Tibial artery (tissue), 4 donors: ENCODE data around the gene SPSB2.
A peak's percentile ranks its signal among the peaks of the same experiment; 100 is the strongest.

Experiments used
- DNase-seq, 2 donors: peaks; one replicate each; pipeline ENCODE4 v3.0.0-alpha.2; 2019
- H3K27ac ChIP-seq, 2 donors: fragments of 200-600 bp; sonication (generic) in 1 of 2; 1 replicate in 1 of 2; 2 replicates in 1 of 2; pipeline ENCODE4 v1.5.1; 2018 to 2019; ENCODE audit warnings: mild to moderate bottlenecking in 1 of 2
- H3K27me3 ChIP-seq, 2 donors: fragments of 200-600 bp; sonication (generic) in 1 of 2; one replicate each; pipeline versions ENCODE4 v1.5.1 to v1.6.0; 2016 to 2019
- H3K36me3 ChIP-seq, 3 donors: fragments of 200-600 bp; sonication (generic) in 2 of 3; one replicate each; pipeline ENCODE4 v1.5.1; 2016 to 2019; ENCODE audit warnings: mild to moderate bottlenecking in 2 of 3
- H3K4me1 ChIP-seq, 4 donors: fragments of 200-600 bp; sonication (generic) in 2 of 4; 1 replicate in 3 of 4; 2 replicates in 1 of 4; pipeline ENCODE4 v1.5.1; 2016 to 2019
- H3K4me3 ChIP-seq, 2 donors: fragments of 200-600 bp; sonication (generic) in 1 of 2; 1 replicate in 1 of 2; 2 replicates in 1 of 2; pipeline ENCODE4 v1.5.1; 2018 to 2019; ENCODE audit warnings: mild to moderate bottlenecking in 2 of 2
- H3K9me3 ChIP-seq, 3 donors: fragments of 200-600 bp; sonication (generic) in 1 of 3; one replicate each; pipeline ENCODE4 v1.5.1; 2016 to 2019
- CTCF ChIP-seq, 2 experiments: fragments of 200-600 bp in 1 of 2; fragments of 450-650 bp in 1 of 2; IDR thresholded peaks; one replicate each; pipeline ENCODE4 v1.5.1; 2017 to 2019; ENCODE audit warnings: antibody characterized with exemption in 2 of 2, mild to moderate bottlenecking in 1 of 2, moderate library complexity in 1 of 2
- intact Hi-C: fragments of 100-400 bp; cut with DNase I; formaldehyde crosslinking; loops from one replicate; pipeline ENCODE4 v1.15.0; 2023; ENCODE audit warnings: low total_unique reads

Gene SPSB2

GRCh38 chr12:6916426-6917200, 43.5 kb upstream of the SPSB2 start:
- no peak for TF ChIP-seq CTCF (IDR thresholded peaks at IDR 0.05)
- peaks cover 0 to 19% (median 16%) of the 10 kb centered on the region in 4 donors for H3K4me1 ChIP-seq
- no peak overlapping the region for H3K4me3 ChIP-seq
- peak overlapping the region; percentile 22 to 96 for H3K27ac ChIP-seq
- DNase-seq, result peak in 1 of 2 donors; percentile 67
- H3K9me3 ChIP-seq, result no peaks in the 10 kb centered on the region
- H3K27me3 ChIP-seq, result no peaks in the 10 kb centered on the region
- intact Hi-C loops, result no loop called here
- H3K36me3 ChIP-seq, result peaks cover 0 to 51% (median 21%) of the 10 kb centered on the region in 3 donors

GRCh38 chr12:6915789-6916285, 42.7 kb upstream of the SPSB2 start:
- Histone ChIP-seq H3K4me3 (peak overlapping the region; percentile 68 to 72), H3K4me1 (peaks cover 0 to 19% (median 16%) of the 10 kb centered on the region in 4 donors)
- intact Hi-C loops, result no loop called here

GRCh38 chr12:6914947-6915788, 42.1 kb upstream of the SPSB2 start:
- TF ChIP-seq CTCF (IDR thresholded peaks at IDR 0.05), result no peak
- H3K4me1 ChIP-seq, result peaks cover 0 to 19% (median 16%) of the 10 kb centered on the region in 4 donors
- H3K27ac ChIP-seq, result peak overlapping the region; percentile 96 to 97
- no peaks in the 10 kb centered on the region for H3K9me3 ChIP-seq
- intact Hi-C loops, result no loop called here
- H3K27me3 ChIP-seq, result no peaks in the 10 kb centered on the region
- H3K36me3 ChIP-seq, result peaks cover 0 to 40% (median 15%) of the 10 kb centered on the region in 3 donors
- peak overlapping the region; percentile 68 to 72 for H3K4me3 ChIP-seq
- peak in 1 of 2 donors; percentile 82 for DNase-seq

More at GRCh38 chr12:6915789-6916285, 42.7 kb upstream of the SPSB2 start:
- Histone ChIP-seq H3K9me3 (no peaks in the 10 kb centered on the region), H3K27me3 (no peaks in the 10 kb centered on the region), H3K27ac (peak overlapping the region; percentile 96 to 97), H3K36me3 (peaks cover 0 to 44% (median 15%) of the 10 kb centered on the region in 3 donors)
- DNase-seq, result no peak
- TF ChIP-seq CTCF (IDR thresholded peaks at IDR 0.05), result no peak

DNA sequence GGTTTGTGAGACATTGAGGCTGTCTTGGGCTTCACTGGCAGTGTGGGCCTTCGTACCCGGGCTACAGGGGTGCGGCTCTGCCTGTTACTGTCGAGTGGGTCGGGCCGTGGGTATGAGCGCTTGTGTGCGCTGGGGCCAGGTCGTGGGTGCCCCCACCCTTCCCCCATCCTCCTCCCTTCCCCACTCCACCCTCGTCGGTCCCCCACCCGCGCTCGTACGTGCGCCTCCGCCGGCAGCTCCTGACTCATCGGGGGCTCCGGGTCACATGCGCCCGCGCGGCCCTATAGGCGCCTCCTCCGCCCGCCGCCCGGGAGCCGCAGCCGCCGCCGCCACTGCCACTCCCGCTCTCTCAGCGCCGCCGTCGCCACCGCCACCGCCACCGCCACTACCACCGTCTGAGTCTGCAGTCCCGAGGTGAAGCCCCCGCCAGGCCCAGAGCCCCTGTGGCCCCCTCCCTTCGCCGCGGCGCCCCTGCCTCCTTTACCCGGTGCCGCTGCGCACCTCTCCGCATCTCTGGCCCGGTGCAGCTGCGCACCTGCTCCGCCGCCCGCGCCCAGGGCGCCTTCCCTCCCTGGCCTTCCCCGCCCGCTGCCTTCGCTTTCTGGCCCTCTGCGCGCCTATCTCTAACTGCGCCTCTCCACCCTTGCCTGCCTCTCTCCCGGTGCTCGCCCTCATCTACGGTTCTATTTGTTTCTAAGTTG, 41.3 kb upstream of the SPSB2 start, which contains the start of gene ENO2:
TSS of gene ENO2 (plus strand) at position 335 of the 701 bp plus-strand sequence. CDS start 1,253 bp downstream, outside the sequence.
- peak; percentile 81 to 93 for DNase-seq
- Histone ChIP-seq H3K4me1 (peaks cover 0 to 19% (median 16%) of the 10 kb centered on the region in 4 donors), H3K9me3 (no peaks in the 10 kb centered on the region), H3K27me3 (no peaks in the 10 kb centered on the region), H3K36me3 (peaks cover 0 to 34% (median 15%) of the 10 kb centered on the region in 3 donors), H3K27ac (peak within 1 kb of the TSS; percentile 96 to 97), H3K4me3 (peak within 1 kb of the TSS; percentile 68 to 72)
- intact Hi-C loops, result no loop called here
- no peak for TF ChIP-seq CTCF (IDR thresholded peaks at IDR 0.05)
